Astrocyte of the hippocampus (primary cell): ENCODE data around the gene LONP2.
"Not testable (repeated sequence)": the region's sequence is repeated elsewhere in the genome, so short reads cannot be mapped to it uniquely, and the experiment has no call there.

ENCODE experiments used
- DNase-seq: peaks from one replicate; pipeline ENCODE4 v3.0.0; 2011; ENCODE audit warnings: low read depth, low spot score

LONP2 gene

DNA sequence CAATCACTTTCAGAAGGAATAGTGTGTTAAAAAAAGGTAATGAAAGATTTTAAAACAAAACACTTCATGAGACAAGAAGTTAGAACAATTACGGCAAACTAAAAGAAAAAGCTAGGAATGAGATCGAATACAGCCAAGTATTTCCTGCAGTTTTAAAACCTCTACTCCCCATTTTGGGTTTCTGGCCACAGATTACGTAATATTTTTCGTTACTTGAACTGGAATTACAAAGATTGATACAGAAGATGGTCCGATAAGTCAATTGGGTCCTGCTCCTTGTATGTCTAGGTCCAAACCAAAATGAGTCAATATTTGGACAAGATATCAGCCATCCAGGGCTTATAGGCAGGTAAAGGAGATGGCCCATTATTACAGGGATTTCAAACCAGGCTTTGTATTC, 88.9 kb downstream of the LONP2 start:
- no peak for DNase-seq

DNA sequence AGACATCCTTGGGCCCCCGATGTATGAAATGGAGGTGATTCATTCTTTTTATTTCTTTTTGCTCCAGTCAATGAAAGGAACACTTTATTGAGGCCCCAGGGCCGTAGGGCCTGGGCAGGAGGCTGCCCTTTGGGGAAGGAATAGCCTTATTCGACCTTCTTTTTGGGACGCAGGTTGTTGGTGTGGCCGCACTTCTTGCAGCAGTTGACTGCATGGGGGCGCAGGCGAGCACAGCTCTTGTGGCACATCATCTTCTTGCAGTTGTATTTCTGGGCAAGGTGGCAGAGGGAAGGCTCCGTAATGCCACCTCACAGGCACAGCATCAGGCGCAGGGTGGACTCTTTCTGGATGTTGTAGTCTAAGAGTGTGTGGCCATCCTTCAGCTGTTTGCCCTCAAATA, 90.2 kb downstream of the LONP2 start:
- no peak for DNase-seq

DNA sequence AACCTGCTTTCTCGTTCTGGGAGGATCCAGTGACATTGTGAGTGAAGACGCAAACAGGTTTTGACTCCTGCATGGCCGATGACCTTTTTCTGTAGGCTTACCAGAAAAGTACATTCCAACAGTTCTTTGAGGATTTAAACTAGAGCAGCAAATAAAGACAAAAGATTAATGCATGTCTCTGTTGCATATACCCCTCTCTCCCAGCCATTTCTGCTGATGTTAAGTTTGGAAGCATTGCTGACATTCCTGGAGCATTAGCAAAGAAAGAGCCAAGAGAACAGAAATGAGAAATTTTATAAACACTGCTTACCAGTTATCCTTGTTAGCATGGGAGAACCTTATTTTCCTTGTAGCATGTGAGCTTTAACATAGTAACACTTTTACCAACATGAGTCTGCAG, 91.9 kb downstream of the LONP2 start:
- DNase-seq: peak; percentile 76

DNA sequence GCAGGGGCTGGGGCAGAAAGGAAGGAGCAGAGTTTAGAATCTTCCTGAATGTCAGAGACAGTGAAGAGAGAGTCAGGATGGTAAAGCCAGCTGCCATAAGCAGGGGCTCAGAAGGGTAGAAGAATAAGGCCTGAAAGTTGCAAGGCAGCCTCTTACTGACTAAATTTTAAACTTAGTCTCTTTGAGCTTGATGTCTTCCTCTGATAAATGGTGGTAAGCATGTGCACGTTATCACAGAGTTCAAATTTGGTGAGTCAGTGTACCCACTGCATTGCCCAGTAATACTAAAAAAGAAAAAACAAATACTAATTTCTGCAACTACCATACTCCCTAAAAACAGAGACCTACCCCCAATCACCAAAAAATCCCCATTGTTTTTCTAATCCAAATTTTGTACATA, 96.0 kb downstream of the LONP2 start:
- DNase-seq: no peak

DNA sequence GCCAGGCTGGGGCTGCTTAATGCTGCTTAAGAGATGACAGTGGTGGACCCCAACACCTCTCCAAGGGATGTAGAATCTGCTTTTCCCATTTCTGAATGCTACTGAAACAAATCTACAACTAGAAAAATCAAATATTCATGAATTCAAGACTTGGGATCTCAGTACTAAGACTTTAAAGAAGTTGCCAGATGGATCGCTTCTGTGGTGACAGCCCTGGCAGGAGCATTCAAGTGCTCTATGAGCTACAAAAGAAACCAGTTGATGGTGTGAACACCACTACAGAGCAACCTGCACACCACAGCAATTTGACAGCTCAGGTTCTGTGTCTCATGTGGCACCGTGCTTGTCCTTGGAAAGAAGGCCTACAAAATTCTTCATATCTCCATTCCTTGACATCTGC, 98.5 kb downstream of the LONP2 start:
- no peak for DNase-seq

DNA sequence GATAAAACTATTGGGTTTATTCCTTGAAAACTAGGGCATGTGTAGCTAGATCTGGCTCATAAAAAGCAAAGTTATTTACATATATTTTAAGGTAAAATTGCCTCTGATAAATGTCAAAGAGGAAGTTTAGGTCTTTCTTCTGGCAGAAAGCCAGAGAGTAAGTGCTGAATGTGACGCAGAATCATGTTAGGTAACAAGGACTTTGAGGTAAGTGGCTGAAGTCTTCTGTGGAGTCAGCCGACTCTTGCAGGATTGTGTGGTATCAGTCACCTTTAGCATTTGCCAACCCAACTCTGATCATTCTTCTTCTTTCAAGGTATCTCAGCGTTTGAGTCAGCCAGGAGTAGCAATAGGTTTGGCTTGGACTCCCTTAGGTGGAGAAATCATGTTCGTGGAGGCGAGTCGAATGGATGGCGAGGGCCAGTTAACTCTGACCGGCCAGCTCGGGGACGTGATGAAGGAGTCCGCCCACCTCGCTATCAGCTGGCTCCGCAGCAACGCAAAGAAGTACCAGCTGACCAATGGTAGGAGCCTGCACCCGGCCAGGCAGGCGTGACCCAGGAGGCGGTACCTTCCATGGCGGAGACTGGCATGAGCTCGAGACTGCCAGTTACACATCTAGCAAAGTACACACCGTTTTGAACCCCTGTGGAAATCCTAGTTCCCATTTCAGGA, 103.2 kb downstream of the LONP2 start:
- no peak for DNase-seq

DNA sequence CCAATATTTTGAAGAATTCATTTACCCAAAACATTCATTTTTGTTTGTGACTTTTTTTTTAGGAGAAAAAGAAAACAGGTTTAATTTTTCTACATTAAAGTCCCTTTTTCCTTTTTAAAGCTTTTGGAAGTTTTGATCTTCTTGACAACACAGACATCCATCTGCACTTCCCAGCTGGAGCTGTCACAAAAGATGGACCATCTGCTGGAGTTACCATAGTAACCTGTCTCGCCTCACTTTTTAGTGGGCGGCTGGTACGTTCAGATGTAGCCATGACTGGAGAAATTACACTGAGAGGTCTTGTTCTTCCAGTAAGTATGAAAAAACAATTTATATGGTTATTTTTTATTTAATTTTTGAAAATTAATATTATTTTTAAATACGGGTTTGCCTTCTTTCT, 103.9 kb downstream of the LONP2 start:
- DNase-seq: no peak

DNA sequence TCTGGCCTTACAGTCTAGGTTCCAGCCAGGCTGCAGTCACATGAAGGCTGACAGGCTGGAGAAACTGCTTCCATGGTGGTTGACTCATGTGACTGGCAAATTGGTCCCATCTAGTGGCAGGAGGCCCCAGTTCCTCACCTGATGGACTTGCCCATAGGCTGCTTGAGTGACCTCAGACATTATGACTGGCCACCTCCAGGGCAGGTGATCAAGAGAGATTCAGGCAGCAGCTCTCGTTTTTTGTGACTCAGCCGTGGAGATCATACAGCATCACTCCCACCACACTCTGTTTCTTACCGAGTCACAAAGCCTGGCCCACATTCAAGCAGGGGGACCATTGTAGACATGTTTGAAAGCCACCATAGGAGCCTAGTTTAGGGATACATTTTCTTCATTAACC, 106.6 kb downstream of the LONP2 start:
- no peak for DNase-seq

DNA sequence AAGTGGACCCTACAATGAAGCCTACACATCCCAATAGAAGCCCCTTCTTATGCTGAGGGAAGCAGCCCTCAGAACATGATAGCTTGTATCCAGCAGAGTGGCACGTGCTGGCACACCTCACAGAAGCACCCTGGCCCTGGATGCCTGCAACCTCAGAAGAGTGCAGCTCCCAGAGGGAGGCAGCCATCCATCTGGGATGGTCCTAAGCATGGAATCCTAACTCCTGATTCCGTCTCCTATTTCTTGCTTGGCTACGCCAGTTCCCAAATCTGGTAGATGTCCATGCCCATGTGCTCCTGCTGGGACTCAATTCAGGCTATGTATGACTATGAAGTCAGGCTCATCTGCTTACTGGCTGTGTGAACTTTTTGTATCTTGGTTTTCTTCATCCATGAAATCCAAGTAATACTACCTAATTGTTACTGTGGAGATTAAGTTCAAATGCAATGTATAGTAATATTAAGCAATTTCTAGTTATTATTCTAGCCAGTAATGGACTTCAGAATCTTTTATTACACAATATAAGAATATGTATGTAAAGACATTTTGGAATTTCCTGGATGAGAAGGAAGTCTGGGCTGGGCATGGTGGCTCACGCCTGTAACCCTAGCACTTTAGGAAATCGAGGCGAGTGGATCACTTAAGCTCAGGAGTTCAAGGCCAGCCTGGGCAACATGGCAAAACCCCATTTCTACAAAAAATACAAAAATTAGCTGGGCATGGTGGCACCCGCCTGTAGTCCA, 108.7 kb downstream of the LONP2 start:
- DNase-seq: no peak

DNA sequence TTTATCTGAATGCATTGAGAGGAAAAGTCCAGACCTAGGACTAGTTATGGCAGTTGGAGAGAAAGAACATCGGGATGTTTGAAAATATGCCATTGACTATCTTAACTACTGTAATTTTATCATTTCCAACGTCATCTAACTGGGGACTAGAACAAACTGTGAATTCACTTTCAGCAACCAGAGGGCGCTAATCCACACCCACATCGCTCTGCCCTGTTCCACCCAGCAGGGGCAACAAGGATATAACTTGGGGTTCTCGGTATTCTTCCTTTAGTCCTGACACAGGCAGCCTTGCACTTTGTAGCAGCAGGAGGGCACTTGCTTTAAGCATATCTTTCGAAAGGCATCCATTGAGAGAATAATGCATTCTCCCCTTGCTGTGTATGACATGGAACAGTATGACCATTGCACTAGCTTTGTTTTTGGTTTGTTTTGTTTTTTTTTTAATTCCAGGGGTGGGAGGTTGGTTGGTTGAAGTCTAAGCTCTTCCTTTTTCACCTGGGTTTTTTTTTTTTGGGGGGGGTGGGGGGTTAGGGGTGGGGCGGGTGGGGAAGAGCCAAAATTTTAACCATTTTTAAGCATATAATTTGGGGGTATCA, 109.6 kb downstream of the LONP2 start:
- peak; percentile 79 for DNase-seq

DNA sequence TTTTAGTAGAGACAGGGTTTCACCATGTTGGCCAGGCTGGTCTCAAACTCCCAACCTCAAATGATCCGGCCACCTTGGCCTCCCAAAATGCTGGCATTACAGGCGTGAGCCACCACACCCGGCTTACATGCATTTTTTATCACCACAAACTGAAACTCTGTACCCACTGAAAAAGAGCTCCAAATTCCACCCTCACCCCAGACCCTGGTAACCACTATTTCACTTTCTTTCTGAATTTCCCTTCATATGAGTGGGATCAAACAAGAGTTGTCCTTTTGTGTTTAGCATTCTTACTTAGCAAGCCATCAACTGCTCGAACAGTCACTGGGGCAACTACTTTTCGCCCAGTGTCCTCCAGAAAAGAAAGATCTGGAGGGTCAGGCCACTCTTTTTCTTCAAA, 110.3 kb downstream of the LONP2 start:
- not testable (repeated sequence) for DNase-seq

DNA sequence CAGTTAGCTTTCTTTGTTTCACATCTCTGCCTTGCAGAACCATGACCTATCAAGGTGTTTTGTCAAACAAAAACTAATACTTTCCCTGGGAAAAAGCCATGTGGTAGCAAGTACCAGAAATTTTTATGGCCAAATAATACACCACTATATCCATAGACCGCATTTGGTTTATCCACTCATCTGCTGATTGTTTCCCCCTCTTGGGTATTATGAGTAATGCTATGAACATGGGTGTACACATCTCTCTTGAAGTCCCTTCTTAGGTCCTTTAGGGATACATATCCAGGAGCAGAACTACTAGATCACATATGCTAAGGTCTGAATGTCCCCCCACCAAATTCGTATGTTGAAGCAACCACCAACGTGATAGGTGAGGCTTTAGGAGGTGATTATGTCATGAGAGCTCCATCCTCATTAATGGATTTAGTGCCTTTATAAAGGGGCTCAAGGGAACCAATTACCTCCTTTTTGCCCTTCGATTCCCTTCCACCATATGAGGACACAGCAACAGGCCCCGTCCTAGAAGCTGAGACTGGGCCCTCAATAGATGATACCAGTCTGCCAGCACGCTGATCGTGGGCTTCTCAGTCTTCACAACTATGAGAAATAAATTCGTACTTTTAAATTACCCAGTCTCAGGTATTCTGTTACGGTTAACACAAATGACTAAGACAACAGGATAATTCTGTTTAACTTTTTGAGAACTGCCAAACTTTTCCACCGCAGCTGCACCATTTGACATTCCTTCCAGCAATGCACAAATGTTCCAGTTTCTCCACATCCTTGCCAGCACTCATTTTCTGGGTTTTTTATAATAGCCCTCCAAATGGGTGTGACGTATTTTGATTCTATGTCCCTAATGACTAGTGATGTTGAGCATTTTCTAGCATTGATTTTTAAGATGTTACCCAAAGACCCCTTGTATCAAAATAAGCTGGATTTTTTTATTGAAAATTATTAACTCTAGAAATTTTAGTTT, 111.1 kb downstream of the LONP2 start:
- DNase-seq: no peak

DNA sequence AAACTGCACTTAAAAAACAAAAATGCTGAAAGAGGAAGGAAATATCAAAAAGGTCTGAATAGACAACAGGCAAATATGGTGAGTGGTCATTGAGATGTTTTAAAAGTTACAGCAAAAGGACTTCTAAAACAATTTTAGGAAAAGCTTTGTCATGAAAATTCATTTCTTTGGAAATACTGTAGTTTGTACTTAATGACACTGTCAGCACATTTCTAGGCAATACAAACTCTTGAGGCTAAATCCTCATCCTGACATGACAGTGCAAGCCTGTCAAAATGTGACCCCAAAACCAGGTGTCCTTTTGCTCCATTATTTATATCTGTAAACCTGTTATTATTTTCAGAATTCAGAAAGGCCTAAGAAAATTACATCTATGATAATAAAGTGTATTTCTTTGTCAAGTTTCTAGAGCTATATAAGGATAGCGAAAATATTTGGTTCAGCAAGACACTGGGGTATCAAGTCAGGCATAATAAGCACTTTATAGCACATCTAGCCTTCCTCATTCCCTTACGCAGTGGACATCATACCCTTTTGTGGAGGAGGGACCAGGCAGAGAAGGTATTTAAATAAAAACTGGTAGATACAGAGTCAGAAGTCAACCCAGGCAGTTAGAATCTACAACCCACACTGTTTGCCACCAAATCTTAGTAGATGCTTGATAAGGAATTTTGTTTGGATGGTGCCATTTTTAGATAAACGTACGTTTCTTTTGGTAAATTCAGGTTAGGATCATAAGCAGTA, 112.7 kb downstream of the LONP2 start:
- no peak for DNase-seq

DNA sequence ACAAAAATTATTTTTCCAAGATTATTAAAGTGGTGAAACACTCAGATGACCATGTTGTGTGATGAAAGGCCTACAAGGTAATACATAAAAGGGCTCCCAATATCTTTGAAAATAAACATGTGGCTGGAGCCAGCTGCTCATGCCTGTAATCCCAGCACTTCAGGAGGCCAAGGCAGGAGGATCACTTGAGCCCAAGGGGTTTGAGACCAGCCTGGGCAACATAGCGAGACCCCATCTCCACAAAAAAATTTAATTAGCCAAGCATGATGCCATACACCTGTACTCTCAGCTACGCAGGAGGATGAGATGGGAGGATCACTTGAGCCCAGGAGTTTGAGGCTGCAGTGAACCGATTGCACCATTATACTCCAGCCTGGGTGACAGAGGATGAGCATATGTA, 114.3 kb downstream of the LONP2 start:
- DNase-seq: no peak

DNA sequence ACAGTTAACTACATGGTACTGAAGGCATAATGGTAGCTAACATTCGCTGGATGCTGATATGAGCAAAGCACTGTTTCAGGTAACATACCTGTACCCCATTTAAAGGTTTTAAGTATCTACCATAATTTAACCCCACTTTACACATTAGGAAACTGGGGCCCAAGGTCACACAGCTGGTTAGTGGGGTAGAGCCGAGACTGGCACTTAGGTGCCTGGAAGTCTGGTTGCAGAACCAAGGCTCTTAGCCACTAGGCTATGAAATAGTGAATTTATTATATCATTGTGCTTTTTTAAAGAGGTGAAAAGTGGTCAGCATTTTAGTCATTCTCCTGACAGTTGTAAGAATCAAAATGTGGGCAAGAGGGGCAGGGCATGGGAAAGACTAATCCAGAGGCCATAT, 115.9 kb downstream of the LONP2 start:
- DNase-seq: no peak

DNA sequence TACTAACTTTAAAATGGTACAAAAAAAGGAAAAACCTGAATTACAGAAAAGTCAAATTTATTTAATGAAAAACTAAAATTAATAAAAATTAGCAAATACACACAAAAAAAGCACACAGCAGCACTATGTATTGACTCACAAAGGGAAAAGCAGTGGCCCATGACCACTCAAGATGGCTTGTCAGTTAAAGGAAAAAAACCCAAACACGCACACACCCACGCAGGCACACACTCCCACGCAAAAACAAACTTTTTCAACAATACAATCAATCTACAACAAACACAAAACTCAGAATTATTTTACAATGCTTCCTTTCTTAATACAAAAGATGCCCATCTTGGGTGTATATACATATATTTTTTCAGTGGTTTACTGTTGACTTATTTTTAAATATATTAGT, 116.9 kb downstream of the LONP2 start:
- no peak for DNase-seq

DNA sequence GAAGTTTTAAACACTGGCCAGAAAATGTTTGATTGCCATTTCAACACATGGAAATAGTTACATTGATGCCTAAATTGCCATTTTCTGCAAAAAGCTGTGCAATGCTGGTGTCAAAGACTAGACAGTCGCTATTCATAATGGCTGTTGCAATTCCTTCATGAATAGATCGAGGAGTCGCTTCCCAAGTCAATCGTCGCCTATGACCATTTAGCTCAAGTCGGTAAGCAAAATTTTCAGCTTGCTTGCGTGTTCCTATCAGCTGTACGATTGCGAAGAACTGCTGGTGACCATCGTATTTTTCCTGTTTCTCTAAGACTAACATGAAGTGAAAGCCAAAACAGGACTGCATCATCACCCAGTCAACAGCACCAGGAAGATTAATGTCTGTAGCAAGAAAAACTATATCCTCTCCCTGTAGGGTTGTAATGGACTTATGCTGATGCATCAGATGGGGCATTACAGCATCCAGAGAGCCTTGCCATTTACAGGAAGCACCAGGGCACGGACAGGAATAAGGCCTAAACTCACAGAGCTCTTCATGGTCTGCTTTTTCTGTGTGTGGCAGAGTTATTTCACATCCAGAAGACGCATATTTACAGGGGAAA, 117.5 kb downstream of the LONP2 start:
- DNase-seq: no peak

DNA sequence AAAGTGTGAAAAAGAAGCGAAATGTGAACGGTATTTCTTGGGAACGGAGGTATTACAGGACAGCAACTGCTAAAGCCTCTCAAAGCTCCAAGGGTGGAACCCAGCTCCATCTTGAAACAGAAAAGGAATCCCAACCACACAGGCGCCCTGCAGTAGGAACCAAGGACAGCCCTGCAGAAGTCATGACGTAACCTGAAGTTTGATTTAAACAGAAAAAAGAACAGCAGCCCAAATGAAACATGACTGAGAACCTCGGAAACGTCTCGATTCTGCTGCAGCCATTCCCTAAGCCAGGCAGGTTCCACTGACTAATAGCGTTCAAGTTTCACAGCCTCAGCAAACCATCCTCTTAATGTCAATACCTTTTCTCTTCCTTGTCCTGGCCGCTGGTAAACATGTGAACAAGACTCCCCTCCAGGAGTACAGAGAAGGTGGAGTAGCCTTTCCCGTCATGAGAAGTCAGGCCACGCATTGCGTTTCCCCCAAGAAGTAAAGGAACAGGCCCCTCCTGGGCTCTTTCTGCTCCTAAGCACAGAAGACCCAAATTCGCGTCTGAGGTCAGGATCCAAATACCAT, 121.0 kb downstream of the LONP2 start:
- no peak for DNase-seq

DNA sequence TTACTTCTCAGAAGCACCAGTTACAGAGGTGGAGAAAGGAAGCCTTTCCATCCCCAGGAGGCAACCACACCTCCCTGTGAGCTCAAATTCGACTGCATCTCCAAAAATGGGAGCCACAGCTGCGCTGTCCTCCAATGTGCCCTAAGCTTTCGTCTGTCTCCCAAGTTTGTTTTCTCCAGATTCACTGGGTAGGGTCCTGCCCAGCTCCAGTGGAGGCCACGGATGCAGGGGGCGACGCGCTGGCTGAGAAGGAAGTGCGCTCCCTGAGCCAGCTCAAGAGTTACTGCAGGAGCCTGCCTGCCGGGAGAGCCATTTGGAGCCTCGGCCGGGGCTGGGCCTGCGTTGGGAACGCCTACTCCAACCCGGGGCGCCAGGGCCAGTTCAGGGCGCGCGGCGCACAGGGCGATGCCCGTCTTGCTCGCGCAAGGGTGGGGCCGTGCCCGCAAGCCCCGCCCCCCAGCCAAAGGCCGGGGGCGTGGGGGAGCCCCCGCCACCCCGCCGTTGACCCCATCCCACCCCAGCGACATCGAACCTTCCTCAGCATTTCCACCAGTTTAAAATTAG, 121.6 kb downstream of the LONP2 start:
- DNase-seq: peak; percentile 88
